ENCODE measurements around the gene MLH1. TPM values are rescaled to one million over a fixed set of nuclear protein-coding genes. Genes with fewer than 3 reads are reported as not detected.
"Not testable (repeated sequence)": the region's sequence is repeated elsewhere in the genome, so short reads cannot be mapped to it uniquely, and the experiment has no call there.

MLH1 gene
- total RNA-seq: 10 to 100 TPM; 52.8 to 69.5 TPM

DNA sequence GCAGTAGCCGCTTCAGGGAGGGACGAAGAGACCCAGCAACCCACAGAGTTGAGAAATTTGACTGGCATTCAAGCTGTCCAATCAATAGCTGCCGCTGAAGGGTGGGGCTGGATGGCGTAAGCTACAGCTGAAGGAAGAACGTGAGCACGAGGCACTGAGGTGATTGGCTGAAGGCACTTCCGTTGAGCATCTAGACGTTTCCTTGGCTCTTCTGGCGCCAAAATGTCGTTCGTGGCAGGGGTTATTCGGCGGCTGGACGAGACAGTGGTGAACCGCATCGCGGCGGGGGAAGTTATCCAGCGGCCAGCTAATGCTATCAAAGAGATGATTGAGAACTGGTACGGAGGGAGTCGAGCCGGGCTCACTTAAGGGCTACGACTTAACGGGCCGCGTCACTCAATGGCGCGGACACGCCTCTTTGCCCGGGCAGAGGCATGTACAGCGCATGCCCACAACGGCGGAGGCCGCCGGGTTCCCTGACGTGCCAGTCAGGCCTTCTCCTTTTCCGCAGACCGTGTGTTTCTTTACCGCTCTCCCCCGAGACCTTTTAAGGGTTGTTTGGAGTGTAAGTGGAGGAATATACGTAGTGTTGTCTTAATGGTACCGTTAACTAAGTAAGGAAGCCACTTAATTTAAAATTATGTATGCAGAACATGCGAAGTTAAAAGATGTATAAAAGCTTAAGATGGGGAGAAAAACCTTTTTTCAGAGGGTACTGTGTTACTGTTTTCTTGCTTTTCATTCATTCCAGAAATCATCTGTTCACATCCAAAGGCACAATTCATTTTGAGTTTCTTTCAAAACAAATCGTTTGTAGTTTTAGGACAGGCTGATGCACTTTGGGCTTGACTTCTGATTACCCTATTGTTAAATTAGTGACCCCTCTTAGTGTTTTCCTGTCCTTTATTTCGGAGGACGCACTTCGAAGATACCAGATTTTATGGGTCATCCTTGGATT lies at the start of gene MLH1:
MLH1 (plus strand) TSS at position 193 of the 958 bp plus-strand sequence; CDS start at position 223, 30 bp downstream.
- Mint-ChIP-seq H3K36me3 (peaks cover 33% of the 10 kb centered on the region), H3K9me3 (no peaks in the 10 kb centered on the region), H3K4me3 (no peak within 1 kb of the TSS), H3K27me3 (no peaks in the 10 kb centered on the region), H3K27ac (no peak within 1 kb of the TSS), H3K4me1 (ENCODE audit: low read depth in 2 of 2) (peaks cover 27 to 29% of the 10 kb centered on the region in 2 donors)
- ATAC-seq (peak; percentile 93 to 95), DNase-seq (ENCODE audit: low spot score) (peak; percentile 94)

DNA sequence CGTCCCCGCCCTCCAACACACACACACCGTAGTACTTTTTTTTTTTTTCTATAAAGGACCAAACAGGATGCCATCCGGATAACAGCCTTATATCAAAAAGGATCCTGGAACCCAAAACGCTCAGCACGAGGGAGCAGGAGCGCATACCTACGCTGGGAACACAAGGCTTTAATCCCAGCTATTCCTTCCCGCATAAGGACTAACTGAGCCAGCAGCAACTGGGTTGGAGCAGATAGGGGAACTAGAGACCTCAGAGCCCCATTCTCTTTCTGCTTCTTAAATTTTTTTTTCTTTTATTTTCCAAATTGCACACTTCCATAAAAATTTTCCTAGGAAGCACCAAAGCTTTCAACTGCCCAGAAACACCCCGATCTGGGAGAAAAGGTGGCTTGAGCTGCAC lies 49.7 kb upstream of the MLH1 start:
- Mint-ChIP-seq H3K36me3 (peaks cover 8% of the 10 kb centered on the region), H3K4me1 (ENCODE audit: low read depth in 2 of 2) (peaks cover 0 to 9% of the 10 kb centered on the region in 2 donors), H3K4me3 (peak overlapping the region; percentile 66), H3K9me3 (no peaks in the 10 kb centered on the region), H3K27me3 (no peaks in the 10 kb centered on the region), H3K27ac (peak overlapping the region in 1 of 2 donors; percentile 33)
- DNase-seq (ENCODE audit: low spot score): no peak
- no peak for ATAC-seq

DNA sequence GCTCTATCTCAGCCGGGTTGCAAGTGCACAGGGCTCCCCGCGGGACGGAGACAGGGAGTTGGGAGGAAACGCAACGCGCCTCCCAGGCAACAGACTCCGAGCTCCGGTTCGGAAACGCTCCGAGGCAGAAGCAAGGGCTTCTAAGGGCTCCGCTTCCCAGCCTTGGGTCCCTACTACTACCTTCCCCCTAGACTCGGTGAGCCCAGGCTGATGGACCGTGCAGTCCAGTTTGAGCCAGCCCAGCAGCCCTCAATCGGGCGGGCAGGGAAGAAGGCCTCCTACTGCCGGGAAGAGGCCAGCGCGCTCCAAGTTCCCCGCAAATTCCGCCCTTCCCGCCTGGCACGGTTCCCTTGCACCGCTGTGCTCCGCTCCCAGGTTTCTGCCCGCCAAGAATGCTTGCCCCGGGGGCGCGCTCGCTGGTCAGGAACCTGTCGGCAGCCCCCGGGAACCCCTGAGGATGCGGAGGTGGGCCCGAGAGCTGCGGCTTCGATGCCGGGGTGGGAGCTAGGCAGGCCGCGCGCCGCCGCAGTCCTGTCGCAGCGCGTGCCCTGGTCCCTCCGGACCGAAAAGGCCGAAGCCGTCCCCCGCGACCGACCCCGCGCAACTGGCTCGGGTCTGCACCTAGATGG lies 49.2 kb upstream of the MLH1 start:
- ATAC-seq: peak; percentile 69 to 71
- no peak for DNase-seq (ENCODE audit: low spot score)
- H3K4me1 Mint-ChIP-seq (ENCODE audit: low read depth in 2 of 2): peaks cover 0 to 9% of the 10 kb centered on the region in 2 donors
- H3K27me3 Mint-ChIP-seq: no peaks in the 10 kb centered on the region
- peak overlapping the region in 1 of 2 donors; percentile 33 for H3K27ac Mint-ChIP-seq
- H3K4me3 Mint-ChIP-seq: peak overlapping the region; percentile 66
- H3K36me3 Mint-ChIP-seq: peaks cover 13% of the 10 kb centered on the region
- H3K9me3 Mint-ChIP-seq: no peaks in the 10 kb centered on the region

DNA sequence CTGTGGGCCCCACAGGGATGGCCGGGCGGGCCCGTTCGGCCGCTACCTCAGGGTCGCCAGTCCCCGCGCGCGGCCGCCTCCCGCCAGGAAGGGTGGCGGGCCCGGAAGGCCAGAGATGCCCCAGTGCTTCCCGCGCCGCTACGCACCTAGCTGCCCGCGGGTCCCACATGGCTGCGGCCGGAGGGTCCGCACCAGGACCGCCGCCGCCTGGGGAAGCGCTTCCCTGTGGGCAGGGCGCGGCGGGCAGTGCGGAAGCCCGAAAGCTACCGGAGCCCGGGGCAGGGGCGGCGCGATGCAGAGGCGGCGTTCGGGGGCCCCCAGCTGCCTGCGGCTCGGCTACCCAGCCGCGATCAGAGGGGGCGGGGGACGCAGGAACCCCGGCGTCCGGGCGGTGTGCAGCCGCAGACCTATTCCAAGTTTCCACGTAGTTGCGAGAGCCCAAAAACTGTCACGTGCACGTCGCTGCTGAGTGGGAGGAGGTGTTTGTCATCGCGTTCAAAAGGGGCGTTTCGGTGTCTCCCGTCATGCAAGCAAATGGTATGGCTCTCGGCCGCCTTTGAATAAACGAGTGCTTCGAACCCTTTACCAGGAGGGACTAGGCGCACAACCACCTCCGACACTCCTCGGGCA lies 48.6 kb upstream of the MLH1 start, which contains the start of gene TRANK1:
TRANK1 (minus strand) TSS at position 414 of the 630 bp plus-strand sequence; CDS start at position 169, 245 bp downstream.
- DNase-seq (ENCODE audit: low spot score) (peak; percentile 83), ATAC-seq (peak; percentile 89 to 91)
- peak within 1 kb of the TSS; percentile 23 to 33 for H3K27ac Mint-ChIP-seq
- H3K9me3 Mint-ChIP-seq: no peaks in the 10 kb centered on the region
- no peaks in the 10 kb centered on the region for H3K27me3 Mint-ChIP-seq
- H3K4me1 Mint-ChIP-seq (ENCODE audit: low read depth in 2 of 2): peaks cover 0 to 9% of the 10 kb centered on the region in 2 donors
- H3K4me3 Mint-ChIP-seq: peak within 1 kb of the TSS; percentile 80
- H3K36me3 Mint-ChIP-seq: peaks cover 17% of the 10 kb centered on the region

DNA sequence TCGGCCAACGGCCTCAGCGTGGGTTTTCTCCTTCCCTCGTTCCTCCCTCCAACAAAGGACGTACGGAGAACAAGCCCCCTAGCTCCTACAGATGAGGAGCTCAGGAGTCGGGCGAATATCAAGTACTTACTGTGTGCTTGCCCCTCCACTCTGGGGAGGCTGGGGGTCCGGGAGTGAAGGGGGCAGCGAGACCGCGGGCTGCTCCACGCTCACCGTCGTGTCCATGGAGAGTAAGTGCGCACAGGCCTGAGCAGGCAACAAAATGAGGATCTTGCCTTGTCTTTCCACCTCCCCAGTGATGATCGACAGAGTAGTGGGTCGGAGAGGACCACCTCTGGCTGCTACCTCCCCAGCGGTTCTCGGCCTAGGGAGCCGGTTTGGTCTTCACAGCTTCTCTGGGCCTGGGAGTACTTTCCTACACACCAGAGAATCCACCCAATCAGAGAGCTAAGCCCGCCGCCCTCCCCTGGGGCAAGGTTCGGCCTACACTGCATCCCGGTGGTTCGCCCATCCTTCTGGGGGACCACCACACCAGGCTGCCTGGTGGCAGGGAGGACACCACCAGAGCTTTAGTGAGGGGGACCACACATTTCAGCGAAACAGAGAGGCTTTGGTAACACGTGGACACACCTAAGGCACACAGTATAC lies 47.9 kb upstream of the MLH1 start:
- peak overlapping the region; percentile 23 to 33 for H3K27ac Mint-ChIP-seq
- DNase-seq (ENCODE audit: low spot score): no peak
- no peaks in the 10 kb centered on the region for H3K9me3 Mint-ChIP-seq
- no peaks in the 10 kb centered on the region for H3K27me3 Mint-ChIP-seq
- H3K4me3 Mint-ChIP-seq: peak overlapping the region; percentile 80
- ATAC-seq: no peak
- H3K36me3 Mint-ChIP-seq: peaks cover 17% of the 10 kb centered on the region
- peaks cover 0 to 9% of the 10 kb centered on the region in 2 donors for H3K4me1 Mint-ChIP-seq (ENCODE audit: low read depth in 2 of 2)

DNA sequence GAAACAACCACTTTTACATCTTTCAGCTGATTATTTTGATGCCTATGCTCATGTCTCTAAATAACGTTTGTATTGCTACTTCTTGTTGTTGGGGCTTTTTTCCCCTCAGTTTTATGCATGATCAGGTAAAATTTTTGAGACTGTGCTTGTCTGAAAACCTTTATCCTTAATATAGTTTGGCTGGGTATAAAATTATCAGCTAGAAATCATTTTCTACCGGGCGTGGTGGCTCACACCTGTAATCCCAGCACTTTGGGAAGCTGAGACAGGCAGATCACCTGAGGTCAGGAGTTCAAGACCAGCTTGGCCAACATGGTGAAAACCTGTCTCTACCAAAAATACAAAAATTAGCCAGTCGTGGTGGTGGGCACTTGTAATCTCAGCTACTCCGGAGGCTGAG lies 45.5 kb upstream of the MLH1 start:
- H3K4me1 Mint-ChIP-seq (ENCODE audit: low read depth in 2 of 2); H3K27ac Mint-ChIP-seq; H3K4me3 Mint-ChIP-seq; H3K9me3 Mint-ChIP-seq; ATAC-seq; DNase-seq (ENCODE audit: low spot score); H3K27me3 Mint-ChIP-seq: not testable (repeated sequence)
- H3K36me3 Mint-ChIP-seq: peaks cover 17% of the 10 kb centered on the region

DNA sequence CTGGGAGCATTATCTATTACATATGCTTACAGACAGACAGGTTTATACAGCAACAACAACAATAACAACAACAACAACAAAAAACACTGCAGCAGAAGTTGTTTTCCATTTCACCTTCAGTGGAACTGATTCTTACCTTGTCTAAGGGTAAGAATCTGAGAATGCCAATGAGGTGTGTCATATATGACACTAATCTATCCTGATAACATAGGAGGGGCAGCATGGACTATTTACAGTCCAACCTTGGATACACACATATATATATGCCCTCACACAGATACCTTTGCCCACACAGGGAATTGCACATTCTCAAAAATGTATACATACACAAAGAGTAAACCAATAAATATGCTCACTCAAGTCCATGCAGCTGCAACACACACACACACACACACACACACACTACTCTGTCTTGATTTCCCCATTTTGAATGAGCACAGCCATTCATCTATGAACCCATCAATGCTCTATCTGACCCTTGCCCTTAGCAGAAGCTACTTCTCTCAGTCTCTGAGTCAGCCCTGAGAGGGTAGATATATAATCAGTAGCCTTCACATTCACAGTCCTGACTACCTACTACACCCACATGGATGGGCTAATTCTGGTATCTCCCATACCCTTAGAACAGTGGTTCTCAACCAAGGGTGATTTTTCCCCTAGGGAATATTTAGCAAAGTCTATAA lies 38.7 kb upstream of the MLH1 start:
- H3K27me3 Mint-ChIP-seq: no peaks in the 10 kb centered on the region
- H3K36me3 Mint-ChIP-seq: no peaks in the 10 kb centered on the region
- no peaks in the 10 kb centered on the region for H3K9me3 Mint-ChIP-seq
- DNase-seq (ENCODE audit: low spot score) (no peak), ATAC-seq (peak in 1 of 2 donors; percentile 24)
- H3K4me1 Mint-ChIP-seq (ENCODE audit: low read depth in 2 of 2): peaks cover 9 to 10% of the 10 kb centered on the region in 2 donors
- no peak overlapping the region for H3K27ac Mint-ChIP-seq
- no peak overlapping the region for H3K4me3 Mint-ChIP-seq

DNA sequence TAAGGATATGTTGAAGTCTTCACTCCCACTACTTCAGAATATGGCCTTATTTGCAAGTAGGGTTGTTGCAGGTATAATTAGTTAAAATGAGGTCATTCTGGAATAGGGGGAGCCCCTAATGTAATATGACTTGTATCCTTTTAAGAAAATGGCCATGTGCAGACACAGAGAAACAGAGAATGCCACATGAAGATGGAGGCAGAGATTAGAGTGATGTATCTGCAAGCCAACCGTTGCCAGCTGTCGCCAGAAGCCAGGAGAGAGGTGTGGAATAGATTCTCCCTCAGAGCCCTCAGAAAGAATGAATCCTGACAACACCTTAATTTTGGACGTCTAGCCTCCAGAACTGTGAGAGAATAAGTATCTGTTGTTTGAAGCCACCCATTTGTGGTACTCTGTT lies 37.2 kb upstream of the MLH1 start:
- Mint-ChIP-seq H3K27me3 (no peaks in the 10 kb centered on the region), H3K36me3 (no peaks in the 10 kb centered on the region), H3K4me1 (ENCODE audit: low read depth in 2 of 2) (peaks cover 9 to 10% of the 10 kb centered on the region in 2 donors), H3K4me3 (no peak overlapping the region), H3K27ac (peak overlapping the region in 1 of 2 donors; percentile 43), H3K9me3 (no peaks in the 10 kb centered on the region)
- no peak for DNase-seq (ENCODE audit: low spot score)
- ATAC-seq: no peak

DNA sequence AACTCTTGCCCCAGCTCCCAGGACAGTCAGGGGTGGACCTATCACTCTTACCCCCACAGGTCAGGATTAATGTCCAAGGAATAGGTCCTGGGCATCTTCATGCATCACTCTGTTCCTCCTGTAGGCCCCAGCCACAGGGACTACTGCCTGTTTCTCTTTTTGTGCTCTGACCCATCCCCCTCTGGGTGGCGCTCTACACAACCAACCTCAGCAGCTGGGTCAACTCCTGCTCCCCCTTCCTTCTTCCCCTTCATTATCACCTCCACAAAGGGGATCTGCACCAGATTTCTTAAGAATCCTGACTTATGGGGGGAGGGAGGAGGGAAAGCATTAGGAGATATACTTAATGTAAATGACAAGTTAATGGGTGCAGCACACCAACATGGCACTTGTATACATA lies 36.3 kb upstream of the MLH1 start:
- Mint-ChIP-seq H3K4me3 (no peak overlapping the region), H3K9me3 (no peaks in the 10 kb centered on the region), H3K27ac (no peak overlapping the region), H3K36me3 (no peaks in the 10 kb centered on the region), H3K4me1 (ENCODE audit: low read depth in 2 of 2) (peaks cover 9 to 10% of the 10 kb centered on the region in 2 donors), H3K27me3 (no peaks in the 10 kb centered on the region)
- no peak for ATAC-seq
- DNase-seq (ENCODE audit: low spot score): no peak

DNA sequence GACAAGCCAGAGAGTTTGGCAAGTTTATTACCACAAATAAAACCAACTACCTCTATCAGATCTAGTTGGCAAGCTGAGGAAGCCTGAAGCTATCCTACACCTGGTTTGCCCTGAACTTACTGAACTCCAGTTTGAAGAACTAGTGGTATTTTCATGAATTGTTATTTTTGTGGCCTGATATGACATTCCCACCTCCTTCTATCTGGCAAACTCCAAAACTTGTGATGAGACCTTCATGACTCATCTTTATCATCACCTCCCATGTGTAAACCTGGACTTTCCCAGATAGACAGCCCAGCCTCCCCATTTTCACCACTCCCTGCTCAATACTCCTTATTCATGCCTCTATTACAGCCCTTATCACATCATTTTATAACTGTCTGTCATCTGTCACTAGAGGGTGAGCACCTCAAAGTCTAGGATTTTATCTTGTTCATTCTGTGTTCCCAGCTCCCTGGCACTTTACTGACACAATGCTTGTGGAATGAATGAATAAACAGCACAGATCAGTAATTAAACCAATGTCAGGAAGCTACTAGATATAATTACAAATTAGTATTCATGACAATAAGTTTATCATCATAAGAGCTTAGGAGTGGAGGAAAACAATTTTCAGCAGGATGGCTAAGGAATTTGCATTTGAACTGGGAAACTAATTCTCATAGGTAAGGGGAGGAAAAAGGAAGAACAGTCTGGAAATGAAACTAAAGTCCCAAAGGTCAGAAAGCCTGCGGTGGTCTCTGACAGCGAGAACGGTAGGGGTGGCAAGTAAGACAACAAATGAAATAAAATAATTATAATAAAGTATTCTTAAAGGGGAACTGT lies 35.2 kb upstream of the MLH1 start:
- DNase-seq (ENCODE audit: low spot score): no peak
- Mint-ChIP-seq H3K4me3 (peak overlapping the region; percentile 40), H3K27me3 (no peaks in the 10 kb centered on the region), H3K9me3 (no peaks in the 10 kb centered on the region), H3K36me3 (no peaks in the 10 kb centered on the region), H3K27ac (peak overlapping the region; percentile 1 to 72), H3K4me1 (ENCODE audit: low read depth in 2 of 2) (peaks cover 9 to 10% of the 10 kb centered on the region in 2 donors)
- ATAC-seq: peak; percentile 43 to 86

DNA sequence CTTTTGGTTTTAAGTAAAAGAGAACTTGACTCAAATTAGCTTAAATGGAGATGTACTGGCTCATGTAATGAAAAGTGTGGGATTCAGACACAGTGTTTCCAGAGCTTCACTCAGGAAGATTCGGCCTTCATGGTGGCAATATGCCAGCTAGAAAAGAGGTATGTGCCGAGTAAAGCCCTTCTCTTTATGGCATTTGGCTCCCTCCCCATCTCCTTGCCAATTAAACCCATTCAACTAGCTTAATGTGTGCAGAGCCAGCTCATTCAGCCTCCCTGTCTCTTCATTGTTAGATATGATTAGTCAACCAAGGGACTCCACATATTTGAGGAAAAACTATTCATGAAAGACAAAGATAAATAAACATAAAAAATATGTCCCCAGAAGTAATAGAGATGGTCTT lies 33.5 kb upstream of the MLH1 start:
- Mint-ChIP-seq H3K27me3 (no peaks in the 10 kb centered on the region), H3K36me3 (no peaks in the 10 kb centered on the region), H3K4me3 (no peak overlapping the region), H3K27ac (no peak overlapping the region), H3K9me3 (no peaks in the 10 kb centered on the region), H3K4me1 (ENCODE audit: low read depth in 2 of 2) (peaks cover 9 to 10% of the 10 kb centered on the region in 2 donors)
- DNase-seq (ENCODE audit: low spot score): no peak
- no peak for ATAC-seq

DNA sequence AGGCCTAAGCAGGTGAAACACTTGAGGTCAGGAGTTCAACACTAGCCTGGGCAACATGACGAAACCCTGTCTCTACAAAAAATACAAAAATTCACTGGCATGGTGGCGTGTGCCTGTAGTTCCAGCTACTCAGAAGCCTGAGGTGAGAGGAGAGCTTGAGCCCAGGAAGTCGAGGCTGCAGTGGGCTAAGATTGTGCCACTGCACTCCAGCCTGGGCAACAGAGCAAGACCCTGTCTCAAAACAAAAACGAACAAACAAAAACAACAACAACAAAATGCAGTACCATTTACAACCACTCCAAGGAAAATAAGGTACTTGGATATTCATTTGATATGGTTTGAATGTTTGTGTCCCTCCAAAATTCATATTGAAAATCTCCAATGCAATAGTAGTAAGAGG lies 32.8 kb upstream of the MLH1 start:
- peaks cover 9 to 10% of the 10 kb centered on the region in 2 donors for H3K4me1 Mint-ChIP-seq (ENCODE audit: low read depth in 2 of 2)
- no peak overlapping the region for H3K4me3 Mint-ChIP-seq
- ATAC-seq (no peak), DNase-seq (ENCODE audit: low spot score) (no peak)
- no peaks in the 10 kb centered on the region for H3K9me3 Mint-ChIP-seq
- no peaks in the 10 kb centered on the region for H3K36me3 Mint-ChIP-seq
- no peak overlapping the region for H3K27ac Mint-ChIP-seq
- no peaks in the 10 kb centered on the region for H3K27me3 Mint-ChIP-seq
